ENCODE results near the gene SDHA.

Gene SDHA

DNA sequence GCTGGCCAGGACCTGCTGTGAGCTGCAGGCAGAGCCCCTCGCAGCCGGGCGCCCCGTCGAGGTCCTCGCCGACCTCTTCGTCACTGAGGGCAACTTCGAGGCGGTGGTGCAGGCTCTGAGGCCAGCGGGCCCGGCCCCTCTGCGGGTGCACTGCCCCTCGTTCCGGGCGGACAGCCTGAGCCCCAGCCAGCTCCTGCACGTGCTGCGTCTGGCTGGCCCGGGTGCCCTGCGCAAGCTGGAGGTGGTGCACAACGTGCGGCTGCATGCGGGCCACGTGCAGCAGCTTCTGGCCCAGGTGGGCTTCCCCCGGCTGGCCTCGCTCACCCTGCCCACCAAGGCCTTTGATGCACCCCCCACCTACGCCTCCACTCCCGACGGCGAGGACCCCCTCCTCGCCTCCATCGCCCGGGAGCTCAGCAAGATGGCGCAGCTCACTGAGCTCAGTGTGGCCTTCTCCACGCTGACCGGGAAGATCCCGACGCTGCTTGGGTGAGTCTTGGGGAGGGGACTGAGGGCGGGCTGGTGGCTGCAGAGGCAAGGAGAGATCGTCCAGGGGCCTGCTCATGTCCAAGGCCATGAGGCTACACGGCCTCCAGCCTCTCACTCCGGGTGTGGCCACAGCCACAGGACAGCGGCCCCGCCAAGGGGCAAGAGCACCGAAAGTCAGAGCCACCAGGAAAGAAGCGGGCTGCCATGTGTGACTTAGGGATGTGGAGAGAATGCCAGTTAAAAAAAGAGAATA lies 26.0 kb upstream of the SDHA start:
- no peak for TF ChIP-seq EZH2phosphoT487 (conservative IDR thresholded peaks at IDR 0.05; ENCODE audit: low read length)
- TF ChIP-seq, protein P1, sequence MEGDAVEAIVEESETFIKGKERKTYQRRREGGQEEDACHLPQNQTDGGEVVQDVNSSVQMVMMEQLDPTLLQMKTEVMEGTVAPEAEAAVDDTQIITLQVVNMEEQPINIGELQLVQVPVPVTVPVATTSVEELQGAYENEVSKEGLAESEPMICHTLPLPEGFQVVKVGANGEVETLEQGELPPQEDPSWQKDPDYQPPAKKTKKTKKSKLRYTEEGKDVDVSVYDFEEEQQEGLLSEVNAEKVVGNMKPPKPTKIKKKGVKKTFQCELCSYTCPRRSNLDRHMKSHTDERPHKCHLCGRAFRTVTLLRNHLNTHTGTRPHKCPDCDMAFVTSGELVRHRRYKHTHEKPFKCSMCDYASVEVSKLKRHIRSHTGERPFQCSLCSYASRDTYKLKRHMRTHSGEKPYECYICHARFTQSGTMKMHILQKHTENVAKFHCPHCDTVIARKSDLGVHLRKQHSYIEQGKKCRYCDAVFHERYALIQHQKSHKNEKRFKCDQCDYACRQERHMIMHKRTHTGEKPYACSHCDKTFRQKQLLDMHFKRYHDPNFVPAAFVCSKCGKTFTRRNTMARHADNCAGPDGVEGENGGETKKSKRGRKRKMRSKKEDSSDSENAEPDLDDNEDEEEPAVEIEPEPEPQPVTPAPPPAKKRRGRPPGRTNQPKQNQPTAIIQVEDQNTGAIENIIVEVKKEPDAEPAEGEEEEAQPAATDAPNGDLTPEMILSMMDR (IDR thresholded peaks at IDR 0.05; ENCODE audit: insufficient read depth, low read length, poor library complexity, severe bottlenecking) = no peak
- Histone ChIP-seq H3K9ac (ENCODE audit: low read length) (no peak overlapping the region), H3K9me3 (ENCODE audit: insufficient read depth, low read length) (no peaks in the 10 kb centered on the region), H3K4me3 (ENCODE audit: insufficient read depth, low read length, poor library complexity, severe bottlenecking) (no peak overlapping the region), H3K27ac (ENCODE audit: low read depth, low read length) (no peak overlapping the region), H3K4me2 (ENCODE audit: low read depth, low read length, poor library complexity, severe bottlenecking) (no peak overlapping the region), H3K9me2 (replicated peaks; ENCODE audit: insufficient read depth, low read length) (no peaks in the 10 kb centered on the region), H3K36me3 (ENCODE audit: low read length) (no peaks in the 10 kb centered on the region), H4K20me1 (ENCODE audit: low read depth, low read length) (no peaks in the 10 kb centered on the region), H3K79me2 (ENCODE audit: insufficient read depth, low read length) (no peaks in the 10 kb centered on the region), H2AFZ (ENCODE audit: low read depth, low read length, severe bottlenecking) (no peak overlapping the region), H3F3A (ENCODE audit: insufficient read depth) (no peaks in the 10 kb centered on the region), H3K27me3 (ENCODE audit: low read length) (no peaks in the 10 kb centered on the region)

DNA sequence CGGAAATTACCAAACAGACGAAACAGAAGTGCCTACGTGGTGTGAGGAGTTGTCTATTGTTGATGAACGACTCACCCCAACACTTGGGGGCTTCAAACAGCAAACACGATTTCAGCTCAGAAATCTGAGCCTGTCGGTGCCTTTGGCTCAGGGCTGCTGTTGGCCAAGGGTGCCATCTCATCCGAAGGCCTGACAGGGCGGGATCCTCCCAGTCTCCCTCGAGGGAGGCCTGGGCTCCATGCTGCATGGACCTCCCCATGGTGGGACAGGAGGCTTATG lies 25.5 kb upstream of the SDHA start:
- Histone ChIP-seq H3K9ac (ENCODE audit: low read length) (no peak overlapping the region), H3K27ac (ENCODE audit: low read depth, low read length) (no peak overlapping the region), H3K9me2 (replicated peaks; ENCODE audit: insufficient read depth, low read length) (no peaks in the 10 kb centered on the region), H3K27me3 (ENCODE audit: low read length) (no peaks in the 10 kb centered on the region), H4K20me1 (ENCODE audit: low read depth, low read length) (no peaks in the 10 kb centered on the region), H3K36me3 (ENCODE audit: low read length) (no peaks in the 10 kb centered on the region), H3K4me3 (ENCODE audit: insufficient read depth, low read length, poor library complexity, severe bottlenecking) (no peak overlapping the region), H3F3A (ENCODE audit: insufficient read depth) (no peaks in the 10 kb centered on the region), H2AFZ (ENCODE audit: low read depth, low read length, severe bottlenecking) (no peak overlapping the region), H3K9me3 (ENCODE audit: insufficient read depth, low read length) (no peaks in the 10 kb centered on the region), H3K79me2 (ENCODE audit: insufficient read depth, low read length) (no peaks in the 10 kb centered on the region), H3K4me2 (ENCODE audit: low read depth, low read length, poor library complexity, severe bottlenecking) (no peak overlapping the region)
- TF ChIP-seq, protein P1 (IDR thresholded peaks at IDR 0.05; ENCODE audit: insufficient read depth, low read length, poor library complexity, severe bottlenecking) = no peak
- no peak for TF ChIP-seq EZH2phosphoT487 (conservative IDR thresholded peaks at IDR 0.05; ENCODE audit: low read length)

DNA sequence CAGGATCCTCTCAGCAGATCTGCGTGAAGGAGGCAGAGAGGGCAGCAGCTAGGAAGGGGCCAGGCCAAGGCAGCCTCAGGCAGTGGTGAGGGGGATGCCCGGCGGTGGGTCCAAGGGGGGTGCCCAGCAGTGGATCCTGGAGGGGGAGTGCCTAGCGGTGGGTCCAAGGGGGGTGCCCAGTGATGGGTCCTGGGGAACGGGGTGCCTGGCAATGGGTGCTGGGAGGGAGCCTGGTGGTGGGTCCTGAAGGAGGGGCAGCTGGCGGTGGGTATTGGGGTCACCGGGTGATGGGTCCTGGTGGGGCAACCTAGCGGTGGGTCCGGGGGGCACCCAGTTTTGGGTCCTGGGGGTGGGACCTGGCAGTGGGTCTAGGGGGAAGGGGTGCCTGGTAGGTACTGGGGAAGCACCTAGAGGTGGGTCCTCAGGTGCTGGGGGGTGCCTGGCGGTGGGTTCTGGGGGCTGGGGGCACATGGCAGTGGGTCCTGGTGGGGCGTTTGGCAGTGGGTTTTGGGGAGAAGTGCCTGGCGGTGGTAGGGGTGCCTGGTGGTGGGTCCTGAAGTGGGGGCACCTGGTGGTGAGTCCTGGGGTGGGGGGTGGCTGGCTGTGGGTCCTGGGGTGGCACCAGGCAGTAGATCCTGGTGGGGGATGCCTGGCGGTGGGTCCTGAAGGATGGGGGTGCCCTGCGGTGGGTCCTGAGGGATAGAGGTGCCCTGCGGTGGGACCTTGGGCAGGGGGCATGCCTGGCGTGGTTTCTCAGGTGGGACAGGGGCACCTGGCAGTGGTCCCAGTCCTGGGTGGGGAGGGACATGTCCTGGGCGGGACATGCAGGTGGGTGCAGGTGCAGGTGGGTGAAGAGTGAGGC lies 24.9 kb upstream of the SDHA start:
- no peaks in the 10 kb centered on the region for H3K9me2 ChIP-seq (replicated peaks; ENCODE audit: insufficient read depth, low read length)
- H3K27me3 ChIP-seq (ENCODE audit: low read length) = no peaks in the 10 kb centered on the region
- no peak overlapping the region for H2AFZ ChIP-seq (ENCODE audit: low read depth, low read length, severe bottlenecking)
- no peaks in the 10 kb centered on the region for H3F3A ChIP-seq (ENCODE audit: insufficient read depth)
- H3K9me3 ChIP-seq (ENCODE audit: insufficient read depth, low read length) = no peaks in the 10 kb centered on the region
- no peaks in the 10 kb centered on the region for H3K36me3 ChIP-seq (ENCODE audit: low read length)
- no peak overlapping the region for H3K27ac ChIP-seq (ENCODE audit: low read depth, low read length)
- no peaks in the 10 kb centered on the region for H4K20me1 ChIP-seq (ENCODE audit: low read depth, low read length)
- H3K79me2 ChIP-seq (ENCODE audit: insufficient read depth, low read length) = no peaks in the 10 kb centered on the region
- H3K4me2 ChIP-seq (ENCODE audit: low read depth, low read length, poor library complexity, severe bottlenecking) = no peak overlapping the region
- no peak overlapping the region for H3K4me3 ChIP-seq (ENCODE audit: insufficient read depth, low read length, poor library complexity, severe bottlenecking)
- TF ChIP-seq EZH2phosphoT487 (conservative IDR thresholded peaks at IDR 0.05; ENCODE audit: low read length) = no peak
- no peak overlapping the region for H3K9ac ChIP-seq (ENCODE audit: low read length)

DNA sequence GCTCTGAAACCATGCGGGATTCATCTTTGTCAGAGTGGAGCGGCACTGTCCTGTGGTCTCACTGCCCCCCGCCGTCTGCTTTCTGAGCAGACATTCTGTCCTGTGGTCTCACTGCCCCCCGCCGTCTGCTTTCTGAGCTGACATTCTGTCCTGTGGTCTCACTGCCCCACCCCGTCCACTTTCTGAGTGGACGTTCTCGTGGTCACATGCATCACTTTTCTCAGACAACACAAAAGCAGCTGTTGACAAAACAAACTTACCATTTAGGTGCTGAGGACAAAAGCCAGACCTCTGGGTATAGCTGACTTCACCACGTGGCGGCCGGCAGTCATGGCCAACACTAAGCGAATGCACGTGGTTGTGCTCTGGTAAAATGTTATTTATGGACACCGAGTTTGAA lies 24.0 kb upstream of the SDHA start:
- Histone ChIP-seq H3K79me2 (ENCODE audit: insufficient read depth, low read length) (no peaks in the 10 kb centered on the region), H3K4me2 (ENCODE audit: low read depth, low read length, poor library complexity, severe bottlenecking) (no peak overlapping the region), H3F3A (ENCODE audit: insufficient read depth) (no peaks in the 10 kb centered on the region), H2AFZ (ENCODE audit: low read depth, low read length, severe bottlenecking) (no peak overlapping the region), H3K9ac (ENCODE audit: low read length) (no peak overlapping the region), H3K9me2 (replicated peaks; ENCODE audit: insufficient read depth, low read length) (no peaks in the 10 kb centered on the region), H3K4me3 (ENCODE audit: insufficient read depth, low read length, poor library complexity, severe bottlenecking) (no peak overlapping the region), H4K20me1 (ENCODE audit: low read depth, low read length) (no peaks in the 10 kb centered on the region), H3K9me3 (ENCODE audit: insufficient read depth, low read length) (no peaks in the 10 kb centered on the region), H3K27me3 (ENCODE audit: low read length) (no peaks in the 10 kb centered on the region), H3K36me3 (ENCODE audit: low read length) (no peaks in the 10 kb centered on the region), H3K27ac (ENCODE audit: low read depth, low read length) (no peak overlapping the region)
- TF ChIP-seq, protein P1 (IDR thresholded peaks at IDR 0.05; ENCODE audit: insufficient read depth, low read length, poor library complexity, severe bottlenecking) = no peak
- no peak for TF ChIP-seq EZH2phosphoT487 (conservative IDR thresholded peaks at IDR 0.05; ENCODE audit: low read length)

All from SU-DHL-6 (cell line).